Measurements from ENCODE around the gene MRPL23. TPM values are rescaled to one million over a fixed set of nuclear protein-coding genes. Genes with fewer than 3 reads are reported as not detected.
A peak's percentile ranks its signal among the peaks of the same experiment; 100 is the strongest.

The MRPL23 gene
- total and polyA plus RNA-seq, 4 donors = 34.8 to 250 (median 107) TPM

- Histone ChIP-seq H3K4me1 (ENCODE audit: control insufficient read depth in 5 of 5, insufficient read depth in 5 of 5, low read length in 5 of 5) (no peaks in the 10 kb centered on the region), H3K36me3 (ENCODE audit: control insufficient read depth in 4 of 4, insufficient read depth in 4 of 4, low read length in 4 of 4) (no peaks in the 10 kb centered on the region), H3K4me3 (no peak overlapping the region), H3K27ac (ENCODE audit: low read depth in 1 of 2, low read length in 1 of 2) (no peak overlapping the region), H3K9ac (ENCODE audit: insufficient read depth in 1 of 2, low read length in 2 of 2) (no peak overlapping the region), H3K27me3 (ENCODE audit: control insufficient read depth in 3 of 3, insufficient read depth in 3 of 3, low read length in 2 of 3) (no peaks in the 10 kb centered on the region), H3K9me3 (ENCODE audit: control insufficient read depth in 4 of 4, insufficient read depth in 3 of 4, low read length in 3 of 4) (no peaks in the 10 kb centered on the region)
- WGBS, 2 donors = 90 to 91% methylated on average over 10 of the region's 15 CpGs
- TF ChIP-seq CTCF (IDR thresholded peaks at IDR 0.05; ENCODE audit: control extremely low read depth, extremely low read depth) = no peak
- DNase-seq (peak in 2 of 3 donors; percentile 4 to 10), ATAC-seq (ENCODE audit: insufficient read depth, low FRiP score) (no peak)
Observed at GRCh38 chr11:1970956-1971355, 23.8 kb downstream of the MRPL23 start.

GRCh38 chr11:1975185-1975584 lies 28.1 kb downstream of the MRPL23 start:
- no CpG with 5 or more reads among the region's 13 CpGs for WGBS, 2 donors

GRCh38 chr11:1978720-1979473 lies 31.8 kb downstream of the MRPL23 start:
- H3K9me3 ChIP-seq (ENCODE audit: control insufficient read depth in 4 of 4, insufficient read depth in 3 of 4, low read length in 3 of 4) = no peaks in the 10 kb centered on the region
- 70 to 80% methylated on average over 2 to 8 of the region's 26 CpGs for WGBS, 2 donors
- no peak overlapping the region for H3K9ac ChIP-seq (ENCODE audit: insufficient read depth in 1 of 2, low read length in 2 of 2)
- H3K27me3 ChIP-seq (ENCODE audit: control insufficient read depth in 3 of 3, insufficient read depth in 3 of 3, low read length in 2 of 3) = no peaks in the 10 kb centered on the region
- H3K27ac ChIP-seq (ENCODE audit: low read depth in 1 of 2, low read length in 1 of 2) = no peak overlapping the region
- H3K4me3 ChIP-seq = no peak overlapping the region
- H3K4me1 ChIP-seq (ENCODE audit: control insufficient read depth in 5 of 5, insufficient read depth in 5 of 5, low read length in 5 of 5) = no peaks in the 10 kb centered on the region
- DNase-seq = no peak
- no peak for ATAC-seq (ENCODE audit: insufficient read depth, low FRiP score)
- H3K36me3 ChIP-seq (ENCODE audit: control insufficient read depth in 4 of 4, insufficient read depth in 4 of 4, low read length in 4 of 4) = no peaks in the 10 kb centered on the region
- TF ChIP-seq CTCF (IDR thresholded peaks at IDR 0.05; ENCODE audit: control extremely low read depth, extremely low read depth) = no peak

More at GRCh38 chr11:1975185-1975584, 28.1 kb downstream of the MRPL23 start:
- Histone ChIP-seq H3K36me3 (ENCODE audit: control insufficient read depth in 4 of 4, insufficient read depth in 4 of 4, low read length in 4 of 4) (no peaks in the 10 kb centered on the region), H3K4me3 (no peak overlapping the region), H3K27me3 (ENCODE audit: control insufficient read depth in 3 of 3, insufficient read depth in 3 of 3, low read length in 2 of 3) (no peaks in the 10 kb centered on the region), H3K9me3 (ENCODE audit: control insufficient read depth in 4 of 4, insufficient read depth in 3 of 4, low read length in 3 of 4) (no peaks in the 10 kb centered on the region), H3K9ac (ENCODE audit: insufficient read depth in 1 of 2, low read length in 2 of 2) (no peak overlapping the region), H3K27ac (ENCODE audit: low read depth in 1 of 2, low read length in 1 of 2) (no peak overlapping the region), H3K4me1 (ENCODE audit: control insufficient read depth in 5 of 5, insufficient read depth in 5 of 5, low read length in 5 of 5) (no peaks in the 10 kb centered on the region)
- no peak for ATAC-seq (ENCODE audit: insufficient read depth, low FRiP score)
- no peak for DNase-seq
- no peak for TF ChIP-seq CTCF (IDR thresholded peaks at IDR 0.05; ENCODE audit: control extremely low read depth, extremely low read depth)

Data from lung (tissue), 12 donors.